Superior temporal gyrus (tissue), 1 donor: ENCODE measurements around the gene ZBTB22.
"Not testable (repeated sequence)": the region's sequence is repeated elsewhere in the genome, so short reads cannot be mapped to it uniquely, and the experiment has no call there.

Experiments used
- DNase-seq: peaks from one replicate; pipeline ENCODE4 v3.0.0-alpha.2; 2016; ENCODE audit errors: extremely low spot score

The ZBTB22 gene

DNA sequence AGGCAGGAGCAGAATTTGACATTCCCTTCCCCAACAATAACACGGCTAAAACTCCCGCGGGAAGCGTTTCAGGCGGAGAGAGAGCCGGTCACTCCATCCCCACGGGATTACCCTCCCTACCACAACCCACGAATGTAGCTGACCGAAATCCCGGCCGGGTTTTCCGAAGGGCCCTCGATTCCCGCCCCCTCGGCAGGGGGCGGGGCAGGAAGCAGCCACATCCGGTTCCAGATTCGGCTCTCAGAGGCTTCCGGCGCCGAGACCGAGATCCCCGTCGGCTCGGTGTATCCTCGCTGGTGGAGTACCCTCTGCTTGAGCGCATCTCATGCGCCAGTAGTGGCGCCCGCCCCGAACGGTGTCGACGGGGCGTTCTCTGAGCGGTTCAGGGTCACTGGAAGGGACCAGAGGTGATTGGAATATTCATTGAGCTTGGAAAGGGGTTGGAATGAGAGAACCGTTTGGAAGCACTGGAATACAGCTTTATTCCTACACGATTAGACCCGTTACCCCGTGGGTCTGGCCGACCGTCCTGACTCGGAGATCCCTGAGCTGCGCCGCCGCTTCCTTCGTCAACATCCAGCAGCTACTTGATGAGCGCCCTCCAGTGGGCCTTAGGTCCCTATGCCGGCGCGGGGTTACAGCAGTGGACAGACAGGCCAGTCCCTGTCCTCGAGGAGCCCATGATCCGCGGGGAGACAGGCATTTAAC, 18.2 kb downstream of the ZBTB22 start:
- DNase-seq: peak; percentile 96

DNA sequence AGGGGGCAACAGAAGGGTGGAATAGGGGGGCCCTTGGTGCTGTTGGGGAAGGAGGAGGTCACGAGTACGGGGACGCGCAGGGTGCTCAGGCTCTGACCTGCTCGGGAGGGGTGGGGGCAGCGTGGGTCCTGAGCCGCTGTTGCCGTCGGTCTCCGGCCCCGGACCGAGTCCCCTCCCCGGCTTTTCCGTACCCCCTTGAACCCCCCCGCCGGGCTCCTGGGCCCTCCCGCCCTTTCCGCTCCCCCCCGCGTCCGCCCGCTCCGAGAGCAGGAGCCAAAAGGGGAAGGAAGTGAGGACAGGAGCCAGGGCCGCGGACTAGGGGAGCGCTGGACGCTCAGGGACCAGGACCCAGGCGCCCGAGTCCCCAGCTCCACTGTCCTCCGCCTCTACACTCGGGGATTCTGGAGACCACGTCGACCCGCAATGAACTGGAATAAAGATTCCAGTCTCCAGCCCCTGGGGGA, 18.7 kb downstream of the ZBTB22 start, which contains the start of gene RGL2:
RGL2 (minus strand) TSS at position 170 of the 464 bp plus-strand sequence. CDS start 332 bp downstream, outside the sequence.
- no peak for DNase-seq

DNA sequence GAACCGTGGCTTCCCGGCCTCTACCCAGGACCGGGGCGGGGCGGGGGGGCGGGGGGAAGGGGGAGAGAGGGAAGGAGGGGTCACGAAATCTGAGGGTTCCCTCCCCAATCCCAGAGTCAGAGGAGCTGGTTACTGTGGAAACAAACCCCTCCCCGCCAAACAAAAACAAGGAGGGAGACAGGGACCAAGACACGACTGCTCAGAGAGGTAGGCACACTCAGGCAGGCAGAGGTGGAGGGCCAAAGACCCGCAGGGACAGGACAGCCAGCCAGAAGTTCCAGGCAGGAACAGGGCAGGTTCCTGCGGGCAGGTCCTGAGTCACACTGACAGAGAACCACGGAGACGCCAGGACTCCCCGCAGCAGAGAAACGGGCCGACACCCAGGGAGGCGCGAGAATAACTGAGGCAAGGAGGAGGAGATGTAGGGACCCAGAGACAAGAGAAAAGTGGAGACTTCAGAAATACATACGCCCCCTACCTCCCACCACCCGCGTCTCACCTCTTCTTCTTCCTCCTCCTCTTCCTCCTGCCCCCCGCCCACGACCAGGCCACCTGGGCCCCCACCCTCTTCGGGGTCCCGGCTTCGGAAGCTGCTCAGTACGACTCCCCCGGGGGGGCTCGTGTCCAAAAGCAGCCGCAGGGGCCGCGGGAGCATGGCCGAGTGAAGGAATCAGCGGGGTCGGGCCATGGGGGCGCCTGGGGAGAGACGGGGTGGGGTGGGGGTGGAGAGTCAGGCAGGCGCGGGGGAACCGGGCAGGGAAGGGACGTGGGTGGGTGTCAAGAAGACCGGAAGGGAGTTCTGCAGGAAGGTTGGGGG, 19.4 kb downstream of the ZBTB22 start:
- DNase-seq: no peak

DNA sequence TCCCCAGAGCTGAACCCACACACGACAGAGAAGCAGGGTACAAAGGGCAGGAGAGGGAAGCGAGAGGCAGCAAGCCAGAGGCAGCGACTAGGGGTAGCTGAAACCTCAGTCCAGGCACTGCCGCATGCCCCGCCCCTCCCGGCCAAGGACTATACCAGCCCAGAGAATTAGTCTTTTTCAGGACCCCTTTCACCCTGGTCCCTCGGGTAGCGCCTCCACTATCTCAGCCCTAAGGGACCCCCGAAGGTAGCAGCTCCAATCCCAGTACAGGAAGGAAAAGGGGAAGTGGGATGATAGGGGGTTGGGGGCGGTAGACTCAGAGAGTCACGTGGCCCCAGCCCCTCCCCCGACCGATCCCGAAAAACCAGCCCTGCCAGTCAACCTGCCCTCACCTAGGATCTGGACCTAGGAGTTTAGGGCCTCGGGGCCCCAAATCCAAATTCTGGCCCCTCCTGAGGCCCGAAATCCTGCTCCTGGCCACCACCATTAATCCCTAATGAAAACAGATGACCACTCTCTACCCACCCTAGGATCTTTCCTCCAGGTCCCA, 20.1 kb downstream of the ZBTB22 start:
- DNase-seq: no peak

DNA sequence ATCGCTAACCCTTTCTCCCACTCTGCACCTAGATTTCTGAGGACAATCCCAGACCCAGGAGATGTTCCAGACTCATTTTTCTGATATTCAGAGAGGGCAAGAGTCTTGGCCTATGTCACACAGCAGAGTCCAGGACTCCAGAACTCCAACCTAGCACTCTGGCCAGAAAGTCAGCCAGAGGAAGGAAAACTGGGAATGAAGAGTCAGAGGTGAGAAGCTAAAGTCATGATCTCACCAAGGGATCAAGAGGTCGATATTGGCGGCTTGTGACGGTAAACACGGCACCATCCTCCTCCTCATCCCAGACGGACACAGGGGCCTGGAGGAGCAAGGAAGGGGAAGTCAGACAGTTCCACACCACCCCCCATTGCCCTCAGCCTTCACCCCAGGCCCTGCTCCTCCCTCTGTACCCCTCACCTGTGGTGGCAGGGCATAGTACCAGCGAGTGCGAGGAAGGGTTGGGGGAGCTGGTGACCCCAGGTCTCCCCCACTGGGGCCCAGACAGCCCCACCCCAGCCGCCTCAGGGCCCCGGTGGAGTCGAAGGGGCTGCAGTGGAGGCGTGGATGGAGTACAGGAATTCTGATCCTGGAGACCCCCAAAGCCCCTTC, 20.6 kb downstream of the ZBTB22 start:
- DNase-seq: no peak

DNA sequence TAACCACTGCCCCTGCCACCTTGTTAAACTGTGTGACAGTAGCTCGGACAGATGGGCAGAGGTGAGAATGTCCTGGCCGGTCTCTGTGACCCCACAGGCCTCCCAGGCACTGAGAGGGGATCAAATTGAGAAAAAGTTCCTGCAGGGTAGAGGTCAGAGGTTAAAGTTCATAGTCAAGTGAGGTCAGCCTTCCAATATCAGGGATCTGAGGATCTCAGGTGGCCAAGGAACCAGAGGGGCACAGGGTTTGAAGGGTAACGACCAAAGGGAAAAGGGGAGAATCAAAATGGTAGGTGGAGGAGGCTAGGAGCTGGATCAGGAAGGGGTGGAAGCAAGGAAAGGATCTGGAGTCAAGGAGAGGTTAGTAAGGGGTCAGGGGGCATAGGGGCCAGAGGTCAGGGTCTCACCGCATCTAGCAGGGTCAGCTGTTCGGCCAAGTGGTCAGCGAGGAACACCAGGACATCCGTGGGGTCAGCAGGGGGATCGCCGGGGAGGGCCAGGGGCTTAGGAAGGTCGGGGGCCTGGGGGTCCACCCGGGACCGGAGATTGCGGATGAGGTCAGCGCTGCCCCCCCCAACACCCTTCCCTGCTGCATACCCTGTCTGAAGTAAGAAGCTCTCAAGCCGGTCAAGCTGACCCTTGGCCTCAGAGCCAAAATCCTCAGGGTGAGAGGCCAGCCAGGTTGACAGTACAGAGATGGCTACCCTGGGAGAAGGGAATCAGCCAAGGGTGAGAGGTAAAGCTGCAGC, 21.7 kb downstream of the ZBTB22 start:
- no peak for DNase-seq

DNA sequence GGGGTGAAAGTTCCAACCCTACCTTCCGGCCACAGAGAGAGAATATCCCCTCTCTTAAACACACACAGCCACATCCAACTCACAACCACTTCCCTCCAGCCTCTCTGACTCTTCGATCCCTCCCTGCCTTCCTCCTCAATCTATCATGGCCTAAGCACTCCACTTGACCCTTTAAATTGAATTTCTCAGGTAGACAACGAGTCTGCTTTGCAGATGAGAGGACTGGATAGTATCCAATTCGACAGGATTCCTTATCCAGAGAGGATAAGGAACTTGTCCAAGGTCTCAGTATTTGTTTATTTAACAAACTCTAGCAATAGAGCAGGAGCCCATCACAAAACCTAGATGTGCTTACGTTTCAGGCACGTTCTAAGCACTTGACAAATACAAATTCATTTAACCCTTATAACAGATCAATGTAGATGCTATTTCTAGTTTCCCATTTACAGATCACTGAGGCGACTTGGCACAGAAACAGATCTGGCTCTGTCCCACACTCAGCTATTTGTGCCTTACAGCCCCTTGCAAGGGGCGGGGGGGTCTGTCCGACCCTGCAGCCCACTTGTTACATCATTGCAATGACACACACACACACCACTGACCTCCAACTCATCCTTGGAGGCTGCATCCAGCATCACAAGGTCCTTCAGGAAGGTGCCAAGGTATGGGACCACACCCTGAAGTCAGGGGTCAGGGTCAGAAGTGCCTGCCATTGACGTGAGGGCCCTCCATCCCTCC, 23.3 kb downstream of the ZBTB22 start:
- DNase-seq: no peak

DNA sequence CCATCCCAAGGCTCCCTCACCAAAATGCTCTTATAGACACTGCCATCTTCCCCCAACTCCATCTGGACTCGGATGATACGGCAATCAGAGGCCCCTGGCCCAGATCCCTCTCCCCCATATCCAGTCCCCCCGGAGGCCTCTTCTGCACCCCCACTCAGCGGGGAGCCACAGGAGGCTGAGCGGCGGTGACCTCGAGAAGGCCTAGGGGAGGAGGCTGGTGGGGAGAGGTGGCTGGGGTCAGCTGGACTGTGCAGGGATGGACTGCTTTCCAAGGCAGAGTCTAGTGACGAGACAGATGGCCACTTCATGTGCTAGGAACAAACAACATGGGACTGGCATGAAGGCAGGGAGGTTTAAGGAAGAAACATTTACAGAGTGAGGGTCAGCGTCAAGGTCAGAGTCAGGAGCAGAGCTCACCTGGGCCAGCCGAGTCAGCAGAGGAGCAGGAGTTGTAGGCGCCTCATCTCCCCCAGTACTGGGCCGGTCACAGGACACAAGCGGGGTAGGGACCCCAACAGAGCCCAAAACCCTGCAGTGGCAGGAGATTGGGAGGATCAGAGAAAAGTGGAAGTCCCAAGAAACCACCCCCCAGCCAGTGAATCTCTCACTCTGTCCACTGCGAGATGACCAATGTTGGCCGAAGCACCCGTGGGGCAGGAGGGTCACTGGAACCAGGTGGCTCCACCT, 24.4 kb downstream of the ZBTB22 start:
- no peak for DNase-seq

DNA sequence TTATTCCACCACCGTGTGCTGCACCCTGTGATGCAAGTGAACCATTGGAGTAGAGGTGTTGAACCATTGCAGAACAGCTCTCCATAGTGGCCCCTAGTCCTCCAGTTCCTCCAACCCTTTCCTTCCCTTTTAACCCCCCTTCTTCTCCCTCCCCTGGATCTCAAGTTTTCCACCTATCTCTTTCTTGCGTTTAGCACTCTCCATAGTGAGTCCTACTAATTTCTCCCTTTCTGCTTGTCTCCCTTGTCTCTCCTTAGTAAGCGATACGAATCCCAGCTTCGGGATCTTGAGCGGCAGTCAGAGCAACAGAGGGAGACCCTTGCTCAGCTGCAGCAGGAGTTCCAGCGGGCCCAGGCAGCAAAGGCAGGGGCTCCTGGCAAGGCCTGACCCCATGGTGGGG, 27.1 kb downstream of the ZBTB22 start:
- DNase-seq: no peak

DNA sequence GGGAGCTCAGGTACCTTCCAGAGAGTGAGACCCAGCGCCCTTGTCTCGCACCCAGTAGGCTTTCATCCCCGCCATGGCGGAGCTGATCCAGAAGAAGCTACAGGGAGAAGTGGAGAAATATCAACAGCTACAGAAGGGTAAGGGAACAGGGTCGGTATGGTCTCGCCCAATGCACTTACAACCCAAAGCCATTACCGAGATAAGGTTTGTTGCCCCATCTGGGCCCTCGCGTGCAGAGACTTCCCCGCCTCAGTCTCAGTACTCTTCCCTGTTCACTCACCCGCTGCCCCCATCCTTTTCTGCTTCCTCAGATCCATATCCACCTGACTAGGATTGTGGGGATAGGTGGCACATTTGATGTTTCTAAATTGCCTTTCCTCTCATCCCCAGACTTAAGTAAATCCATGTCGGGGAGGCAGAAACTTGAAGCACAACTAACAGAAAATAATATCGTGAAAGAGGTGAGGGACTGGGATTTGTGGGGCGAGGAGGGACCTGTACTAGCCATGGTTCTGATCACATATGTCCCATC, 27.7 kb downstream of the ZBTB22 start:
- no peak for DNase-seq

DNA sequence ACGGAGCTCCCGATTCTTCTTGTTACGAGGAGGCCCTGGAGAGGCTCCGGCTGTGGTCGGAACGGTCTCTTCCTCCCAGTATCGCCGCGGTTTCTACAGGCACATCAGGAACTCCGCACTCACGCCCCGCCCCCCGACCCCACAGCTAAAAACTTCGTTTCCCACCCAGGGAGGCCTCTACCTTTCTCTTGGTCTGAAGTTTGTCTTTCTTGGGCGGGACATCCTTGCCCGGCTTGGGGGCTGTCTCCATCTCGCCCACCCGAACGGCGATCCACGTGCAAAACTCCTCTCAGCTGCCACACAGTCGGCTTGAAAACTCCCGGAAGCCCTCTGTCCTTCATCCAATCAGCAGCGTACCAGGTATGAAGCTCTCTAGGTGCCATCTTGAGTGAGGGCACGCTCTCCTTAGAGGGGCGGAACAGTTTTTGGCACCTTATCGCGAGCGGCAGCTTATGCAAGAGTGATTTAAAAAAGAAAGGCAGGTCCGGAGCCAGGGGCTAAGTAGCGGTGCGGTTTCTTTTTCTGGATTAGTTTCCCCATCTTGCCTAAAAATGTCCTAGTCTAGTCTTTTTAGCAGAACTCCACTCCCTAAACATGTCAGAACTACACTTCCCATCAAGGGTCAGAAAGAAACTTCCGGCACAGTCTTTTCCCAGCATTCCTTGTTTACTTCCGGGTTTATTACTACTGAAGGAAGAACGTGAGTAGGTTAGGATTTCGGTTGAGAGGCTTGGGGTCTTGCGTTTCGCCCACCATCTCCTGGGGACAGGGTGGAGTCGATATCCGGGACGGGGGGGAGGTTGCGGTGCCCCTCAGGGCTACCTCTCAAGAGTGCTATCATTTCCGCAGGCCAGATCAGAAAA, 28.4 kb downstream of the ZBTB22 start, which contains the start of the genes PFDN6 and WDR46:
PFDN6 (plus strand) TSS at position 681 of the 863 bp plus-strand sequence. CDS start 256 bp downstream, outside the sequence.
WDR46 (minus strand) TSS at position 319 of the 863 bp plus-strand sequence; CDS start at position 250, 69 bp downstream.
- peak; percentile 100 for DNase-seq

DNA sequence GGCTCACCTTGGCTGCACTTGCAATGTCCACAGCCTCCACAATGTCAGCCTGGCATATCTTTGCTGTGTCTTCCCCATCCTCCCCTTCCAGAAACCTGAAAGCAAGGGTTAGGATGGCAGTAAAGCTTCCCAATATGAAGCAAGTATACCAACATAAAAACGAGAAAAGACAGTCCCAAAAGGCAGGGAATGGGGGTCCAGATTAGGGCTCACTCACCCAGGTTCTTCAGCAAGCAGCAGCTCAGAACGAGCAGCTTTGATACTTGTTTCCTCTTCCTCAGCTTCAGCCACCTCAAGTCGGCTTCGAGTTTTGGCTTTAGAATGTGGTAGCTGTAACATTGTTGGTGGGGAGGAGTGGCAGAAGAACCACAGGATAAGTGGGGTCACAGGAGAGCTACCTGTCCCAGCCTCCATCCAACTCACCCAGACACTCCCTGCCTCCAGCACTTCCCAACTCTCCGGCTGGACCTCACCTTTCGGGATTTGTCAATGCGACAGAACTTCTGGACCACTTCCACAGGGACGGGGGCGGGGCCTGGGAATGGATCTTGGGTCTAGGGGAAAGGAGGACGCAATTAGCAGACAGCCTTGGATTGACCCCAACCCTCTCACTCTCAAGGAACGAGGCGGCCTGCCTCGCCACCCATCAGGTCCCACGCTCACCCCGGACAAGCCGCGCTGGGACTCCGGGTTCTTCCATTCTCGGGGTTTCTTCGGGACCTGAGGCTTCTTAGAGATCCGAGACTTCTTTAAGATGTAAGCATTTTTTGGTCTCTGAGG, 29.2 kb downstream of the ZBTB22 start:
- no peak for DNase-seq

DNA sequence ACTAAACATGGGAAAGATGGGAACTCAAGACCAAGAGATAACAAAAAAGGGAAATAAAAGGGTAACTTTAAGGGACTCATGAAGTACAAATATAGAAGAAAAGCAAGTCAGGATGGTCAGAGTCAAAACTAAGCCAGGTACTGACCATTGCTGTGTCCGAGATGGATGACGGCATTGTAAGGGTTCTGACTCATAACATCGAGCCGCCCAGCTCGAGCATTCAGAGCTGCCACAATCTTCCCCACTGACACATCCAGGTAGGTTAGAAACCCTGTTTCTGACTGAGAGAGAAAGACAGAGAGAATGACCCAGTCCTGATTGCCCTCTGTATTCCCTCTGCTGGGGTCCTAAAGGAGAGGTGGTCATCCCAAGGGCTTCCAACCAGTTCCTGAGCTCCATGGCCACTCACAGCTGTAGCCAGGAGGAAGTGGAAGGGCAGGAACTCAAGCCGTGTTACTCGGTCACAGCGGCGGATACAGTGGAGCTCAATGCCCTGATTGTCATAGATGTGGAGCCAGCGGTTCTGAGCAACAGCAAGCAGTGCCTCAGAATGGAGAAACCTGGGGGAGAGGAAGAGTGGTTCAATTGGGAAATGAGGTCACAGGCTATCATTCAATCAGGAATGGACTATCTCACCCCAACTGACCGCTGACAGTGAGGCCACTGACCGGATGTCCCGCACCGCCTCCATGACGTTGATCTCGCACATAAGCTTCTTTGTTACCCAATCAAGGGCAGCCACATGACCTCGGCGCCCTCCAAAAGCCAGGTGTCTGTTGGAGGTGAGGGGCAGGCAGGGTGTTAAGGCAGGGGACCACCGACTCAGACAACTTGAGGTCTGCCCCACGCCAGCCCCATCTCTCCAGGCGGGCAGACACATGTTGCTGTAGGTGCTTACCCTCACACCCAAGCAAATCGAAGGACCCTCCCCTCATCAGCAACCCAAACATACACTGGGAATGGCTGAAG, 30.3 kb downstream of the ZBTB22 start:
- DNase-seq: no peak

DNA sequence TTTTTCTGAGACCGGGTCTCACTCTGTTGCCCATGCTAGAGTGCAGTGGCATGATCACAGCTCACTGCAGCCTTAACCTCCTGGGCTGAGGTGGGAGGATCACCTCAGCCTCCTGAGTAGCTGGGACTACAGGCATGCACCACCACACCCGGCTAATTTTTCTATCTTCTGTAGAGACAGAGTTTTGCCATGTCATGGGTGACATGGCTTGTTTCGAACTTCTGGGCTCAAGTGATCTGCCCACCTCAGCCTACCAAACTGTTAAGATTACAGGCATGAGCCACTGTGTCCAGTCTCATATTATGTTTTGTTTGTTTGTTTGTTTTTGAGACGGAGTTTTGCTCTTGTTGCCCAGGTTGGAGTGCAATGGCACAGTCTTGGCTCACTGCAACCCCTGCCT, 32.3 kb downstream of the ZBTB22 start:
- DNase-seq: not testable (repeated sequence)

DNA sequence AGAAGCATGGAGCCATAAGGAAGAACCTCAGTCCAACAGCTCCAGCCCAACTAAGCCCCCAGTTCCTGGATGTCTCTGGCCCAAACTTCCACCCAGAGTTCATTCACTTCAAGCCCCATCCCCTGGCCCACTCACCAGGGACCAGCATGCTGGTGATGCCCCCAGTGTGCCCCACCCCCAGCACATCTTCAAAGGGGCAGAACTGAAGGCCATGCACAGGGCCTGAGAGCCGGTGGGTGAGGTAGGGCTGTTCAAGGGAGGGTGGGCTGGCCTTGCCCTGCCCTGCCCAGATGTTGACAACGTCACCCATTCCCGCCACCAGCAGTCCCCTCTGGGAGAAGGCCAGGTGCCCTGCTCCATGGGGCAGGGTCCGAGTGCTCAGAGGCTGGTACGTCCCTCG, 37.0 kb downstream of the ZBTB22 start:
- no peak for DNase-seq

DNA sequence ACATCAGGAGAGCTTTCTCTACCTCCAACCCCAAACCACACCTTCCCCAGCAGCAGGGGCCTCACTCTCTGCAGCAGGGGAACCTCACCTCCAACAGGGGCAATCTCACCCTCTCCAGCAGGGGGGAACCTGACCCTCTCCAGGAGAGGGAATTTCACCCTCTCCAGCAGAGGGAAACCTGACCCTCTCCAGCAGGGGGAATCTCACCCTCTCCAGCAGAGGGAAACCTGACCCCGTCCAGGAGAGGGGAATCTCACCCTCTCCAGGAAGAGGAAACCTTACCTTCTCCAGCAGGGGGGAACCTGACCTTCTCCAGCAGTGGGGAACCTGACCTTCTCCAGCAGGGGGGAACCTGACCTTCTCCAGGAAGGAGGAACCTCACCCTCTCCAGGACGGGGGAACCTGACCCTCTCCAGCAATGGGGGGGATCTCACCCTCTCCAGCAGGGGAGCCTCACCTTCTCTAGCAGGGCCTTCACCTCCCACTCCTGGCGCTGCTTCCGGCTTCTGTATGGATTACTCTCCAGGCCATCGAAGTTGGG, 37.5 kb downstream of the ZBTB22 start:
- no peak for DNase-seq
